AG04450 (cell line): Measurements from ENCODE around the gene ARHGAP44. TPM values are rescaled to one million over a fixed set of nuclear protein-coding genes. Genes with fewer than 3 reads are reported as not detected.

Experiments used
- CTCF ChIA-PET: fragments of 300-600, 350-600 bp; formaldehyde crosslinking; extraction: SDS; loops from one replicate; lab custom pipeline; 2022; ENCODE audit warnings: antibody characterized with exemption, inconsistent platforms; lab: Charles Lee
- POLR2A ChIA-PET: fragments of 350-600 bp; formaldehyde crosslinking; extraction: SDS; loops from one replicate; lab custom pipeline; 2021; ENCODE audit warnings: antibody characterized with exemption, inconsistent platforms; lab: Yijun Ruan, JAX
- DNase-seq: peaks from one replicate; pipeline ENCODE4 v3.0.0-alpha.2; 2011; ENCODE audit warnings: low read depth, low spot score
- H3K27ac ChIP-seq: one replicate; pipeline ENCODE4 v1.5.1; 2012; ENCODE audit warnings: low read depth, low read length, control low read depth
- H3K27me3 ChIP-seq: one replicate; pipeline ENCODE4 v1.6.0; 2012; ENCODE audit warnings: low read length; ENCODE audit not compliant: control insufficient read depth, insufficient read depth
- H3K4me3 ChIP-seq: 2 replicates; pipeline ENCODE4 v1.5.1; 2011; ENCODE audit warnings: mild to moderate bottlenecking, low read depth, low read length, control low read depth
- H3K9me3 ChIP-seq: 2 replicates; pipeline ENCODE4 v1.5.1; 2012; ENCODE audit warnings: low read length; ENCODE audit not compliant: control insufficient read depth, insufficient read depth
- polyA plus RNA-seq: library from polyadenylated mRNA; depleted of rRNA; stranded (reverse); fragments of >200 nt; gene quantifications from 2 replicates; pipeline ENCODE4 v1.2.3, GENCODE V29; 2011
- TF ChIP-seq, protein P1 (sequence below): IDR thresholded peaks from 2 replicates; pipeline ENCODE4 v1.5.1; 2011; ENCODE audit warnings: low read depth, low read length, control low read depth, inconsistent platforms

ARHGAP44 gene
- polyA plus RNA-seq, 1 experiment = 1.3 TPM

DNA sequence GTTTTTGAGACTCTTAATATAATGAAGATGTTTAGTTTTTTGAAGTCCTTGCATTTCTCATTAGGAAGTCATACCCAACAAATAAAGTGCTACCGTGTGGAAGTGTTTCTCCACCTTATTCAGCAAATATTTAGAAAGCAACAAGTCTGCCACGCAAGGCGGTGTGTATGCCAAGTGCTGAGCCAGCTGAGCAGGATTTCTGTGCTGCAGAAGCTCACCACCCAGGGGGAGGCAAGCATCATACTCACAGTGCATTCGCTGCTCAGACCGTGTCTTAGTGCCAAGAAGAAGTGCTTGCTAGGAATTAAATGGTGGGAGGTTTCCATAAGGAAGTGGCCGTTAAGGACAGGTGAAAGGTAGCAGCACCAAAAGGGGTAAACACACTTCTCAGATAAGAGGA lies 111.2 kb downstream of the ARHGAP44 start:
- H3K27me3 ChIP-seq = no peaks in the 10 kb centered on the region
- TF ChIP-seq, protein P1, sequence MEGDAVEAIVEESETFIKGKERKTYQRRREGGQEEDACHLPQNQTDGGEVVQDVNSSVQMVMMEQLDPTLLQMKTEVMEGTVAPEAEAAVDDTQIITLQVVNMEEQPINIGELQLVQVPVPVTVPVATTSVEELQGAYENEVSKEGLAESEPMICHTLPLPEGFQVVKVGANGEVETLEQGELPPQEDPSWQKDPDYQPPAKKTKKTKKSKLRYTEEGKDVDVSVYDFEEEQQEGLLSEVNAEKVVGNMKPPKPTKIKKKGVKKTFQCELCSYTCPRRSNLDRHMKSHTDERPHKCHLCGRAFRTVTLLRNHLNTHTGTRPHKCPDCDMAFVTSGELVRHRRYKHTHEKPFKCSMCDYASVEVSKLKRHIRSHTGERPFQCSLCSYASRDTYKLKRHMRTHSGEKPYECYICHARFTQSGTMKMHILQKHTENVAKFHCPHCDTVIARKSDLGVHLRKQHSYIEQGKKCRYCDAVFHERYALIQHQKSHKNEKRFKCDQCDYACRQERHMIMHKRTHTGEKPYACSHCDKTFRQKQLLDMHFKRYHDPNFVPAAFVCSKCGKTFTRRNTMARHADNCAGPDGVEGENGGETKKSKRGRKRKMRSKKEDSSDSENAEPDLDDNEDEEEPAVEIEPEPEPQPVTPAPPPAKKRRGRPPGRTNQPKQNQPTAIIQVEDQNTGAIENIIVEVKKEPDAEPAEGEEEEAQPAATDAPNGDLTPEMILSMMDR = no peak
- H3K27ac ChIP-seq = no peak overlapping the region
- no peak overlapping the region for H3K4me3 ChIP-seq
- ChIA-PET CTCF (no interaction called here), POLR2A (no interaction called here)
- DNase-seq = no peak
- H3K9me3 ChIP-seq = no peaks in the 10 kb centered on the region; the same call in 1 of the 2 replicates

DNA sequence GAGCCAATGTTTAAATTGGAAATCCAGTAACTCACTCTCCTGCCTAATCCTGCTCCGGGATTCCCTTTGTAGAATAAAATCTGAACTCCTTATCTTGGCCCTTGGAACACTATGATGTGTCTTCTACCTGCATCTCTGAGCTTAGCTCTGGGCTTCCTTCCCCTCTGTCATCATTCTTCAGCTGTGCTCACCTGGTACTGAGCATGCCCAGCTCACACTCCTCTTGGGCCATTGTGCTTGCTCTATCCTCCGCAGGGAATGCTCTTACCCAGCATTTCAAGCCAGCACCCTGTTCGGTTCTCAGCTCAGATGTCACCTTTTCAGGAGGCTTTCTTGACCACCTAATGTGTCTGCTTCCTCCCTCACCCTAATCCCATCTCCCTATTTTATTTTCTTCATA lies 112.7 kb downstream of the ARHGAP44 start:
- ChIA-PET CTCF (interaction anchor here (1.2 kb wide), 1 partner anchor 101 kb away, joined by 3 read pairs; no protein-coding TSS in a partner anchor), POLR2A (no interaction called here)
- H3K4me3 ChIP-seq = no peak overlapping the region
- TF ChIP-seq, protein P1 = no peak
- DNase-seq = no peak
- no peaks in the 10 kb centered on the region for H3K27me3 ChIP-seq
- no peak overlapping the region for H3K27ac ChIP-seq
- no peaks in the 10 kb centered on the region for H3K9me3 ChIP-seq

DNA sequence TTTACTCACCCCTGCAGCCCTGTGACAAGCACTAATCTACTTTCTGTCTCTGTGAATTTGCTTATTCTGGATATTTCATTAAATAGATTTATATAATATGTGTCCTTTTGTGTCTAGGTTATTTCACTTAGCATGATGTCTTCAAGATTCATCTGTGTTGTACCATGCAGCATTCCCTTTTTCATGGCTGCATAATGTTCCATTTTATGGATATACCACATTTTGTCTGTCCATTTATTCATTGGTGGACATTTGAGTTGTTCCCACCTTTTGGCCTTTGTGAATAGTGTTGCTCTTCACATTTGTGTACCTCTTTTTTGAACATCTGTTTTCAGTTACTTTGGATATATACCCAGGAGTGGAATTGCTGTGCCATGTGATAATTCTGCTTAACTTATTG lies 118.2 kb downstream of the ARHGAP44 start:
- DNase-seq = no peak
- Histone ChIP-seq H3K27me3 (no peaks in the 10 kb centered on the region), H3K27ac (no peak overlapping the region), H3K9me3 (no peaks in the 10 kb centered on the region), H3K4me3 (no peak overlapping the region)
- TF ChIP-seq, protein P1 = no peak
- CTCF ChIA-PET = no interaction called here
- POLR2A ChIA-PET = no interaction called here

DNA sequence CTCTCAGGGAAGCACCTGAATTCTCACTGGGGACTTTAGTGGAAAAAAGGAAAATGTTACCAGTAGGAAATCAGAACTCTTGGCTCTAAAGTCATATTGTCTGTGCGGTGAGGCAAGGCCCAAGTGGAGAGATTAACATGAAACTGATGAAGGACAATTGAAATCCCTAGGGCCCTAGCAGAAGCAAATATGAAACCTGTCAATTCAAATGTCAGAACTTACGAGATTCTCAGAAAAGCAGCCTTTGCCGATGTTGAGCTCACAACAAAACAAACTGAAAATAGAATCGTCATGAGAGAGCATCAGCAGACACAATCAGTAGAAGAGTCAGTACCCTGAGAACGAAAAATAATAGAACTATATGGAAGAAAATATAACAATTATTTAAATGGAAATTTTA lies 119.7 kb downstream of the ARHGAP44 start:
- TF ChIP-seq, protein P1 = no peak

DNA sequence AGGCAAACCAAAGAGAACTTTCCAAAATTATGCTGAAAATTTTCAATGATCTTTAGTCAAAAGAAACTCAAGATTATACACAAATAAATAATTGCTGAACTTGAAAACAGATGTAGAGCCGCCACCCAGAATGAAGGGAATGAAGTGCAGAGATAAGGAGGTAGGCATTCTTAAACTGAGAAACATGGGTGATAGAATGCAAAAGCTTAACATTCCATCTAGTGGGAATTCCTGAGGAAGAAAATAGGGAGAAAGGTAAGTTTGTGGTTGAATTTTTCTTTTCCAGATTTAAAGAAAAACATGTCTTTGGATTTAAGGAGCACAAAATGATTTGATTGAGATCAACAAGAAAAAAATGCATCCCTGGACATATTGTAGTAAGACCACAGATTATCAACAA lies 120.2 kb downstream of the ARHGAP44 start:
- TF ChIP-seq, protein P1 = no peak
- CTCF ChIA-PET = interaction anchor here (1.5 kb wide), 1 partner anchor 121 kb away, joined by 3 read pairs; no protein-coding TSS in a partner anchor

More for the DNA sequence above, 119.7 kb downstream of the ARHGAP44 start:
- no peak for DNase-seq
- ChIA-PET CTCF (interaction anchor here (1.5 kb wide), 1 partner anchor 121 kb away, joined by 3 read pairs; no protein-coding TSS in a partner anchor), POLR2A (no interaction called here)
- Histone ChIP-seq H3K27me3 (no peaks in the 10 kb centered on the region), H3K4me3 (no peak overlapping the region), H3K9me3 (no peaks in the 10 kb centered on the region), H3K27ac (no peak overlapping the region)

More for the DNA sequence above, 120.2 kb downstream of the ARHGAP44 start:
- POLR2A ChIA-PET = no interaction called here
- Histone ChIP-seq H3K4me3 (no peak overlapping the region), H3K27ac (no peak overlapping the region), H3K9me3 (no peaks in the 10 kb centered on the region), H3K27me3 (no peaks in the 10 kb centered on the region)
- no peak for DNase-seq
